GM10248 (cell line): ENCODE results near the gene ZNFX1.
"Not testable (repeated sequence)": the region's sequence is repeated elsewhere in the genome, so short reads cannot be mapped to it uniquely, and the experiment has no call there.

Experiments
- CTCF ChIA-PET: fragments of 300-600 bp; sonication (Branson Sonifier 250); formaldehyde crosslinking; extraction: SDS; loops from one replicate; lab custom pipeline; 2021; ENCODE audit warnings: antibody characterized with exemption; lab: Yijun Ruan, JAX
- POLR2A ChIA-PET: fragments of 350-650 bp; sonication (Branson Sonifier 250); formaldehyde crosslinking; extraction: SDS; loops from one replicate; lab custom pipeline; 2020; ENCODE audit warnings: antibody characterized with exemption; lab: Yijun Ruan, JAX
- DNase-seq: peaks from one replicate; pipeline ENCODE4 v3.0.0; 2012; ENCODE audit errors: extremely low spot score
- CTCF ChIP-seq: IDR thresholded peaks from 2 replicates; pipeline ENCODE4 v1.5.1; 2012; ENCODE audit warnings: mild to moderate bottlenecking, low read depth; ENCODE audit errors: extremely low read depth, missing control alignments, control extremely low read depth

The ZNFX1 gene

DNA sequence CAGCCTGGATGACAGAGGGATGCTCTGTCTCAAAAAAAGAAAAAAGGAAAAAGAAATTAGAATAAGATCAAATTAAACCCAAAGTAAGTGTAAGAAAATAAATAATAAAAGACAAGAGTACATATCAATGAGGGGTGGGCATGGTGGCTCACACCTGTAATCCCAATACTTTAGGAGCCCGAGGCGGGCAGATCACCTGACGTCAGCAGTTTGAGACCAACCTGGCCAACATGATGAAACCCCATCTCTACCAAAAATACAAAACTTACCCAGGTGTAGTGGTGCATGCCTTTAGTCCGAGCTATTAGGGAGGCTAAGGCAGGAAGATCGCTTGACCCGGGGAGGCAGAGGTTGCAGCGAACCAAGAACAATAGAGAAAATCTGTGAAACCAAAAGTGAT is 74.8 kb downstream of the ZNFX1 start:
- POLR2A ChIA-PET = no interaction called here
- no peak for DNase-seq
- no peak for TF ChIP-seq CTCF
- CTCF ChIA-PET = interaction anchor here (8.5 kb wide), 1 partner anchor 14 kb away, joined by 45 read pairs; no protein-coding TSS in a partner anchor

GRCh38 chr20:49199729-49200293 is 78.0 kb downstream of the ZNFX1 start:
- POLR2A ChIA-PET = no interaction called here
- DNase-seq = no peak
- no peak for TF ChIP-seq CTCF
- CTCF ChIA-PET = interaction anchor here (0.6 to 4.8 kb wide), 4 partner anchors 17 to 67 kb away, joined by 3 to 25 read pairs (median 4); no protein-coding TSS in a partner anchor

GRCh38 chr20:49192944-49193518 is 84.8 kb downstream of the ZNFX1 start:
- CTCF ChIA-PET = interaction anchor here (0.7 to 1.2 kb wide), 3 partner anchors 24 to 573 kb away, joined by 3 to 6 read pairs (median 3); no protein-coding TSS in a partner anchor
- DNase-seq, POLR2A ChIA-PET: not testable (repeated sequence)
